Skeletal muscle satellite cell (primary cell): ENCODE results near the gene UBE2G1.

Experiments
- H3K27me3 ChIP-seq: 2 replicates; pipeline ENCODE4 v1.7.0; 2013; ENCODE audit warnings: low read length; ENCODE audit not compliant: control insufficient read depth, insufficient read depth
- H3K36me3 ChIP-seq: 2 replicates; pipeline ENCODE4 v1.7.0; 2013; ENCODE audit warnings: mild to moderate bottlenecking, control low read depth, low read length; ENCODE audit not compliant: insufficient read depth
- H3K4me1 ChIP-seq: 2 replicates; pipeline ENCODE4 v1.7.0; 2013; ENCODE audit warnings: low read length; ENCODE audit not compliant: control insufficient read depth, insufficient read depth
- H3K4me2 ChIP-seq: 2 replicates; pipeline ENCODE4 v1.7.0; 2013; ENCODE audit warnings: mild to moderate bottlenecking, low read length
- H3K4me3 ChIP-seq: 2 replicates; pipeline ENCODE4 v1.7.0; 2013; ENCODE audit warnings: low read length
- H3K9ac ChIP-seq: 2 replicates; pipeline ENCODE4 v1.7.0; 2013; ENCODE audit warnings: mild to moderate bottlenecking, low read depth, low read length, moderate library complexity
- H3K9me3 ChIP-seq: replicated peaks from 2 replicates; pipeline ENCODE4 v1.7.0; 2013; ENCODE audit warnings: mild to moderate bottlenecking, control low read depth, low read length

Gene UBE2G1

DNA sequence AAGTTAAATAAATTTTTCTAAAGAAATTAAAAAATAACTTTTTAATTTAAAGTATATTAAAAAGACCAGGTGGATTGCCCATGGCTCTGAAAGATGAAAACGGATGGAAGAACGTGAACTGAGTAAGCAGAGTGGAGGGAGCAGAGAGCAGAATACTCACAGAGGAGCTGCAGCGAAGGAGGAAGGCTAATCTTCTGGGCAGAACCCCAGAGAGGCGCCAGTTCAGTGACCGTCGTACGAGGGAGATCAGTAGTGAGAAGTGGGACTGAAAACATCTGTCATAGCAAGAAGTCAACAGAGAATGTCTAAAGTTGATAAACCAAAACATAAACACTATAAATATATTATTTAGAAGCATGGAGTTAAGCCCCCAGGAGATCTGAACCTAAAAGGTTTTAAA is 34.9 kb downstream of the UBE2G1 start:
- Histone ChIP-seq H3K27me3 (no peaks in the 10 kb centered on the region), H3K9ac (peak overlapping the region; percentile 31), H3K4me1 (peaks cover 41% of the 10 kb centered on the region), H3K4me3 (no peak overlapping the region), H3K9me3 (no peaks in the 10 kb centered on the region), H3K4me2 (no peak overlapping the region), H3K36me3 (no peaks in the 10 kb centered on the region)

DNA sequence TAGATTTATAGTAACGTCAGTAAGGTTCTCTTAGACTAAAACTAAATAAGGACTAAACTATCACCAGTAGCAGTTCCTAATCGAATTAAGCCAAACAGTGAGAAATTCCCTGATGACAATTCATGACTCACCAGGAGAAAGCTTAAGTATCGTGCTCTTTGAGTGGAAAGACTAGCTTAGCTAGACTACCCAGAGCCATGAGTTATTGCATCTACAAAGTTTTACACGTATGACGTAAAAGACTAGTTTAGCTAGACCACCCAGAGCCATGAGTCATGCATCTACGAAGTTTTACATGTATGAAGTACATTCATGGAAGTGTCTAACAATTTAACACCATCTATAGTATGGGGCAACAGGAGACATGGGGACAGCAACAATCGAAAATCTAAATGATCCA is 36.6 kb downstream of the UBE2G1 start:
- peak overlapping the region; percentile 31 for H3K4me2 ChIP-seq
- H3K36me3 ChIP-seq: peaks cover 6% of the 10 kb centered on the region
- H3K9ac ChIP-seq: no peak overlapping the region
- no peaks in the 10 kb centered on the region for H3K9me3 ChIP-seq
- H3K4me3 ChIP-seq: no peak overlapping the region
- H3K4me1 ChIP-seq: peaks cover 44% of the 10 kb centered on the region
- H3K27me3 ChIP-seq: no peaks in the 10 kb centered on the region

DNA sequence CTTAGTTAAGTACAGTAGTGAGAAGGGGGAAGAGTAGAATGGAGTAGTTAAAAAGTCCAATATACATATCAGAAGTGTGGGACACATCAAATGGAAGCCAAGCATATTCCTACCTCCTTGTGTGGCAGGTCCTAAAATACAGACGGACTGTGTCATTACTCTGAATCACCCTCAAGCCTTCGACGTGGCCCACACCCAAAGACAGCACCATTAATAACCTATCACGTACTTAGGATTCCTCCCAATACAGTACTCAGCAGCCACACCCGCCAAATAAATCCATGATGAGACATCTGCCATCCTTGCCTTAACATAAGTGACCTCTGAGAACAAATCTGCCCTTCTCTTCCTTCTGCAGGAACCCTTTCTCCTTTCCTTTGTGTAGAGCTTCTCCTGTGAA is 38.9 kb downstream of the UBE2G1 start:
- H3K9ac ChIP-seq: no peak overlapping the region
- peaks cover 42% of the 10 kb centered on the region for H3K4me1 ChIP-seq
- H3K4me3 ChIP-seq: no peak overlapping the region

DNA sequence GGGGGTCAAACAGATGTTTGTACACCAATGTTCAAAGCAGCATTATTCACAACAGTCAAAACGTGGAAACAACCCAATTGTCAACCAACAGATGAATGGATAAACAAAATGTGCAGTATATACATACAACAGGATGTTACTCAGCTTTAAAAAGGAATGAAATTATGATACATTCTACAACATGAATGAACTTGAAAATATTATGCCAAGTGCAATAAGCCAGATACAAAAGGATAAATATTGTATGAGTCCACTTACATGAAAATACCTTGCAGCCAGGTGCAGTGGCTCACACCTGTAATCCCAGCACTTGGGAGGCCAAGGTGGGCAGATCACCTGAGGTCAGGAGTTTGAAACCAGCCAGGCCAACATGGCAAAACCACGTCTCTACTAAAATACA is 39.9 kb downstream of the UBE2G1 start:
- peaks cover 6% of the 10 kb centered on the region for H3K36me3 ChIP-seq
- peaks cover 33% of the 10 kb centered on the region for H3K4me1 ChIP-seq
- no peaks in the 10 kb centered on the region for H3K9me3 ChIP-seq
- no peak overlapping the region for H3K4me3 ChIP-seq
- H3K27me3 ChIP-seq: no peaks in the 10 kb centered on the region
- no peak overlapping the region for H3K4me2 ChIP-seq
- H3K9ac ChIP-seq: no peak overlapping the region

More for the DNA sequence above, 38.9 kb downstream of the UBE2G1 start:
- Histone ChIP-seq H3K9me3 (no peaks in the 10 kb centered on the region), H3K36me3 (peaks cover 6% of the 10 kb centered on the region), H3K4me2 (peak overlapping the region; percentile 50), H3K27me3 (no peaks in the 10 kb centered on the region)

DNA sequence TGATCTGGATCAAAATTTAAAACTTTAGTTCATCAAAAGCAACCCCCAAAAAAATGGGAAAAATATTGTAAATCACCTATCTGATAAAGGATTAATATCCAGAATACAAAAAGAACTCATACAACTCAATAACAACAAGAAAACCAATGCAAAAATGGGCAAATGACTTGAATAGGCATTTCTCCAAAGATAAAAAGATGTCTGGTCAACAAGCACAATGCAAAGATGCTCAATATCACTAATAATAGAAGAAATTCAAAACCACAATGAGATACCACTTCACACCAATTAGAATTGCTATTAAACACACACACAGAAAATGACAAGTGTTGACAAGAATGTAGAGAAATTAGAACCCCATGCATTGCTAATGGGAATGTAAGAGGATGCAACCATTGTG is 40.4 kb downstream of the UBE2G1 start:
- Histone ChIP-seq H3K9ac (no peak overlapping the region), H3K4me3 (no peak overlapping the region), H3K4me2 (no peak overlapping the region), H3K36me3 (peaks cover 6% of the 10 kb centered on the region), H3K9me3 (no peaks in the 10 kb centered on the region), H3K4me1 (peaks cover 31% of the 10 kb centered on the region), H3K27me3 (no peaks in the 10 kb centered on the region)

DNA sequence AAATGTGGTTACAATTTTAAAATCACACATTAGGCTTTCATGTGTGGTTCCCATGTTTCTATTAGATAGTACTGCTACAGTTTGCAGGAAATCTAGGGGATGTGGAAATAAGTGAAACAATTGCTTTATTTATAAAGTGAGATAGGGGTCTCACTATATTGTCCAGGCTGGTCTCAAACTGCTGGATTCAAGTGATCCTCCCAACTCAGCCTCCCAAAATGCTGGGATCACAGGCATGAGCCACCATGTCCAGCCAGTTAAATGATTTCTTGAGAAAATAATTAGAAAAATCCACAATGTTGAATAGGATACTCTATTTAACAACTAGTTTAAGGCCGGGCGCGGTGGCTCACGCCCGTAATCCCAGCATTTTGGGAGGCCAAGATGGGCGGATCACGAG is 42.0 kb downstream of the UBE2G1 start:
- H3K9me3 ChIP-seq: no peaks in the 10 kb centered on the region
- peaks cover 23% of the 10 kb centered on the region for H3K4me1 ChIP-seq
- H3K4me2 ChIP-seq: no peak overlapping the region
- peaks cover 6% of the 10 kb centered on the region for H3K36me3 ChIP-seq
- no peaks in the 10 kb centered on the region for H3K27me3 ChIP-seq
- H3K9ac ChIP-seq: no peak overlapping the region
- H3K4me3 ChIP-seq: no peak overlapping the region

DNA sequence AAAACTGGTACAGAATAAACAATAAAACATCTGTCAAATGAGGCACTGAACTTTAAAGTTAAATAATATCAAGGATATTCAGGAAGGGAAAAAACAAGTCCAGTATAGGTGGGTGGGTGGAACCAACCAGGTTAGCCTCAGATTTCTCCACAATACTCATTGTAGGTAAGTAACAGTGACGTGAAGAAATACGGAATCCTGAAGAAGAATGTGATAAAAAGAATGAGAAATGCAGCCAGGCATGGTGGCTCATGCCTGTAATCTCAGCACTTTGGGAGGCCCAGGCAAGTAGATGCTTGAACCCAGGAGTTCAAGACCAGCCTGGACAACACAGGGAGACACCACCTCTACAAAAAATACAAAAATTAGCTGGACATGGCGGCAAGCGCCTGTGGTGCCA is 47.3 kb downstream of the UBE2G1 start:
- Histone ChIP-seq H3K36me3 (no peaks in the 10 kb centered on the region), H3K4me1 (peaks cover 8% of the 10 kb centered on the region), H3K27me3 (no peaks in the 10 kb centered on the region), H3K4me2 (no peak overlapping the region), H3K4me3 (no peak overlapping the region), H3K9me3 (no peaks in the 10 kb centered on the region), H3K9ac (no peak overlapping the region)

DNA sequence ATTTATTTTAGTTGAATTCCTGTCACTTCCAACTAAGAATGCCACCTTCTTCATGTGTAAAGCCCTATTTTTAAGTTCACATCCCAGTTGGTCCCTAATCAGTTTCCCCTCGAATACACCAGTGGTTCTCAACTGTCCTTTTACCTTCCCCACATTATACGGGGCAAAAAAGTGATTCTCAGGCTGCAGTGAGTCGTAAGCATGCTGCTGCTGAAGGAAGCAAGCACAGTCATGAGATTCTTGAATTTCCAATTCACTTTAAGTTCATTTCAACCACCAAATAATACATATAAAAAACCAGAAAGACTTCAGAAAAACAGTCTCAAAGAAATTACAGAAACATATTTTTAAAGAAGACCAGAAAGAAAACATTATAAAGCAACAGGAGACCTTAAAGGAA is 47.9 kb downstream of the UBE2G1 start:
- Histone ChIP-seq H3K9ac (peak overlapping the region; percentile 2), H3K36me3 (no peaks in the 10 kb centered on the region), H3K9me3 (no peaks in the 10 kb centered on the region), H3K4me3 (no peak overlapping the region), H3K4me2 (no peak overlapping the region), H3K4me1 (peaks cover 8% of the 10 kb centered on the region), H3K27me3 (no peaks in the 10 kb centered on the region)

DNA sequence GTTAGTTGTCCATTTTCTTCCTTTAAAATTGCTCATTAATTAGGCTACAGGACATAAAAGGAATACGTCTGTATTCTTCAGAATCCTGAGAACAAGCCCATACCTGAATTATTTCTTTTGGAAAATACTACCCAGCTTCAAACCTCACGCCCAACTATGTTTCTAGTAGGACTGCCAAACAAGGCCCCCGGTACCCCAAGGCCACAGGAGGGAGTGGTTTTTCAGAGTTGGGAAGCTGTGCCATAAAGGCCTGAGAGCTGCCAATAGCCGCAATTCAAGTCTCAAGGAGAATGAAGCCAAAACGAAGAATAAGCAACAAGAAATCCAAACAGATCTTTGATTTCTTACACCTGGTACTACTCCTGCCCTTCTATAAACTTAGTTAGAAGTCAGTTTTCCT is 48.3 kb downstream of the UBE2G1 start:
- H3K4me2 ChIP-seq: no peak overlapping the region
- H3K4me1 ChIP-seq: peaks cover 8% of the 10 kb centered on the region
- H3K4me3 ChIP-seq: no peak overlapping the region
- no peaks in the 10 kb centered on the region for H3K9me3 ChIP-seq
- H3K36me3 ChIP-seq: no peaks in the 10 kb centered on the region
- H3K27me3 ChIP-seq: no peaks in the 10 kb centered on the region
- no peak overlapping the region for H3K9ac ChIP-seq

DNA sequence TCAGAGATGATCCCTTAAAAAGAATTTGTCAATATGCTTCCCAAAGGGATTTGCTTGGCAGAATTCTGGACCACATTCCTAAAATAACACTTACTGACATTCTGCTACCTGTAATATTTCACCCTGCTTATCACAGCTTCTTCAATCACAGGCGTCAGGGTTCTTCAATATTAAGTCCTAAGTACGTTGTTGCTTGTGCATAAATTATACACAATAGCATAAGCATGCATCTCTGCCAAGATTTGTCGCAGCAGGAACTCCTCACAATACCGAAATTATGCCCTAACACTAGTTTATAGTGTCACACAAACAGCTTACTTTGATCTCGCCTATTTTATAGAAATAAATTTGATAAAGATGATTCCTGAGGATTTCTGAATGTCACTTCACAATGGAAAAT is 48.9 kb downstream of the UBE2G1 start:
- H3K36me3 ChIP-seq: no peaks in the 10 kb centered on the region
- H3K4me1 ChIP-seq: peaks cover 10% of the 10 kb centered on the region
- H3K9me3 ChIP-seq: no peaks in the 10 kb centered on the region
- no peaks in the 10 kb centered on the region for H3K27me3 ChIP-seq
- no peak overlapping the region for H3K9ac ChIP-seq
- no peak overlapping the region for H3K4me2 ChIP-seq
- no peak overlapping the region for H3K4me3 ChIP-seq

DNA sequence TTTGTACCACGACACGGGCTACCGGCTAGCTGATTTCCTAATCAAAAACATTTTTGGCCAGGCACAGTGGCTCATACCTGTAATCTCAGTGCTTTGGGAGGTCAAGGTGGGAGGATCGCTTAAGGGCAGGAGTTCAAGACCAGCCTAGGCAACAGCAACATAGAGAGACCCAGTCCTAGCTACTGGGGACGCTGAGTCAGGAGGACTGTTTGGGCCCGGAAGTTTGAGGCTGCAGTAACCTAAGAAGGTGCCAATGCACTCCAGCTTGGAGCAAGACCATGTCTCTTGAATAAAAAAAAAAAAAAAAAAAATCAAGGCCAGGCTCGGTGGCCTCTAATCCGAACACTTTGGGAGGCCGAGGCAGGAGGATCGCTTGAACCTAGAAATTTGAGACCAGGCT is 49.8 kb downstream of the UBE2G1 start:
- H3K36me3 ChIP-seq: no peaks in the 10 kb centered on the region
- H3K9me3 ChIP-seq: no peaks in the 10 kb centered on the region
- no peaks in the 10 kb centered on the region for H3K27me3 ChIP-seq
- no peak overlapping the region for H3K4me2 ChIP-seq
- H3K4me3 ChIP-seq: no peak overlapping the region
- H3K4me1 ChIP-seq: peaks cover 10% of the 10 kb centered on the region
- no peak overlapping the region for H3K9ac ChIP-seq

DNA sequence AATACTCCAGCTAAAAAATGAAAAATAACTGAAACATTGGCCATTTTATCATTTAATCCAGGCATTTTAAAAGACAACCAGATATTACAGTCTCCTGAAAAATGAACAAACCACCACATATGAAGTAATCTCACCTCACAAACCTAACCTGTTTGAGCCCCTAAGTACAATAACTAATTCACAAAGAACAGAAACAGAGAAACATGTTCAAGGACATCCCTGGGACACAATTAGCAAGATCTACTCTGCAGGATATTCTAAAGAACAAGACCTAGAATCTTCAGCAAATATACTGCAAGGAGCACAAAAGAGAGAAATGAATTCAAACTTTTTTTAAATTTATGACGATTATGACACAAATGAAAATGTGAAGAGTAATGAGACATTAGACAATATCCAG is 51.9 kb downstream of the UBE2G1 start:
- Histone ChIP-seq H3K4me3 (no peak overlapping the region), H3K4me2 (no peak overlapping the region), H3K36me3 (no peaks in the 10 kb centered on the region), H3K4me1 (peaks cover 17% of the 10 kb centered on the region), H3K9me3 (no peaks in the 10 kb centered on the region), H3K27me3 (no peaks in the 10 kb centered on the region), H3K9ac (no peak overlapping the region)
